Tibial nerve (tissue), 4 donors: Measurements from ENCODE around the gene GOLGB1. TPM values are rescaled to one million over a fixed set of nuclear protein-coding genes. Genes with fewer than 3 reads are reported as not detected.

Experiments used
- DNase-seq, 2 donors: peaks; one replicate each; pipeline ENCODE4 v3.0.0-alpha.2; 2019; ENCODE audit warnings: low spot score in 2 of 2
- H3K27ac ChIP-seq, 4 donors: fragments of 200-600 bp; sonication (generic) in 3 of 4; one replicate each; pipeline ENCODE4 v1.5.1; 2017 to 2019; ENCODE audit warnings: mild to moderate bottlenecking in 1 of 4
- H3K27me3 ChIP-seq, 2 donors: fragments of 200-600 bp; sonication (generic) in 1 of 2; one replicate each; pipeline versions ENCODE4 v1.5.1 to v1.6.0; 2017 to 2019
- H3K36me3 ChIP-seq, 3 donors: fragments of 200-600 bp; sonication (generic); one replicate each; pipeline ENCODE4 v1.5.1; 2018 to 2019
- H3K4me1 ChIP-seq, 4 donors: fragments of 200-600 bp; sonication (generic) in 3 of 4; one replicate each; pipeline ENCODE4 v1.5.1; 2017 to 2019
- H3K4me3 ChIP-seq, 4 donors: fragments of 200-600 bp; sonication (generic) in 3 of 4; one replicate each; pipeline ENCODE4 v1.5.1; 2017 to 2019; ENCODE audit warnings: mild to moderate bottlenecking in 1 of 4, moderate library complexity in 1 of 4
- H3K9me3 ChIP-seq, 4 donors: fragments of 200-600 bp; sonication (generic) in 3 of 4; one replicate each; pipeline ENCODE4 v1.5.1; 2017 to 2019
- EP300 ChIP-seq, 2 donors: sonication (generic); formaldehyde crosslinking; IDR thresholded peaks; one replicate each; pipeline ENCODE4 v1.6.1; 2017; ENCODE audit warnings: antibody characterized with exemption in 2 of 2, mild to moderate bottlenecking in 1 of 2
- POLR2A ChIP-seq, 2 donors: fragments of 450-650 bp; IDR thresholded peaks; one replicate each; pipeline ENCODE4 v1.6.1; 2017; ENCODE audit warnings: antibody characterized with exemption in 2 of 2, mild to moderate bottlenecking in 2 of 2, moderate library complexity in 2 of 2
- WGBS, 2 donors: methylation state at CpG; one replicate each; pipeline ENCODE4 v1.1.5; 2018; 5-methylcytosine and 5-hydroxymethylcytosine counted together
- total RNA-seq, 4 donors: library from RNA; depleted of rRNA; stranded (reverse); fragments of >200 nt; gene quantifications; one replicate each; pipeline ENCODE4 v1.1.0, GENCODE V29; 2016
- TF ChIP-seq, protein P1 (sequence below), 5 experiments: fragments of 200-600 bp in 3 of 5; fragments of 450-650 bp in 2 of 5; sonication (generic) in 3 of 5; IDR thresholded peaks; one replicate each; pipeline ENCODE4 v1.5.1; 2016 to 2019; ENCODE audit warnings: antibody characterized with exemption in 5 of 5, mild to moderate bottlenecking in 3 of 5, moderate library complexity in 2 of 5

The GOLGB1 gene
- total RNA-seq, 4 donors from 2014 or later = 54.0 to 70.6 (median 60.1) TPM

GRCh38 chr3:121660356-121661171 is 89.0 kb downstream of the GOLGB1 start, which contains the start of gene HCLS1:
Gene HCLS1, minus strand, starts transcription at chr3:121660903. Its CDS starts 2,556 bp downstream, at chr3:121658347.
- no peaks in the 10 kb centered on the region for H3K27me3 ChIP-seq
- DNase-seq = peak; percentile 19 to 41
- H3K36me3 ChIP-seq = peaks cover 0 to 40% (median 4%) of the 10 kb centered on the region in 3 donors
- no peaks in the 10 kb centered on the region for H3K9me3 ChIP-seq
- 64 to 72% methylated on average over 9 of the region's 9 CpGs for WGBS, 2 donors
- peak within 1 kb of the TSS in 3 of 4 donors; percentile 65 to 85 (median 71) for H3K27ac ChIP-seq
- H3K4me1 ChIP-seq = peaks cover 0 to 10% (median 0%) of the 10 kb centered on the region in 4 donors
- peak in 1 of 2 donors; percentile 30 for TF ChIP-seq POLR2A (IDR thresholded peaks at IDR 0.05)
- TF ChIP-seq, protein P1, sequence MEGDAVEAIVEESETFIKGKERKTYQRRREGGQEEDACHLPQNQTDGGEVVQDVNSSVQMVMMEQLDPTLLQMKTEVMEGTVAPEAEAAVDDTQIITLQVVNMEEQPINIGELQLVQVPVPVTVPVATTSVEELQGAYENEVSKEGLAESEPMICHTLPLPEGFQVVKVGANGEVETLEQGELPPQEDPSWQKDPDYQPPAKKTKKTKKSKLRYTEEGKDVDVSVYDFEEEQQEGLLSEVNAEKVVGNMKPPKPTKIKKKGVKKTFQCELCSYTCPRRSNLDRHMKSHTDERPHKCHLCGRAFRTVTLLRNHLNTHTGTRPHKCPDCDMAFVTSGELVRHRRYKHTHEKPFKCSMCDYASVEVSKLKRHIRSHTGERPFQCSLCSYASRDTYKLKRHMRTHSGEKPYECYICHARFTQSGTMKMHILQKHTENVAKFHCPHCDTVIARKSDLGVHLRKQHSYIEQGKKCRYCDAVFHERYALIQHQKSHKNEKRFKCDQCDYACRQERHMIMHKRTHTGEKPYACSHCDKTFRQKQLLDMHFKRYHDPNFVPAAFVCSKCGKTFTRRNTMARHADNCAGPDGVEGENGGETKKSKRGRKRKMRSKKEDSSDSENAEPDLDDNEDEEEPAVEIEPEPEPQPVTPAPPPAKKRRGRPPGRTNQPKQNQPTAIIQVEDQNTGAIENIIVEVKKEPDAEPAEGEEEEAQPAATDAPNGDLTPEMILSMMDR (IDR thresholded peaks at IDR 0.05) = no peak
- peak in 1 of 2 donors; percentile 66 for TF ChIP-seq EP300 (IDR thresholded peaks at IDR 0.05)
- peak within 1 kb of the TSS in 3 of 4 donors; percentile 7 to 50 (median 41) for H3K4me3 ChIP-seq

DNA sequence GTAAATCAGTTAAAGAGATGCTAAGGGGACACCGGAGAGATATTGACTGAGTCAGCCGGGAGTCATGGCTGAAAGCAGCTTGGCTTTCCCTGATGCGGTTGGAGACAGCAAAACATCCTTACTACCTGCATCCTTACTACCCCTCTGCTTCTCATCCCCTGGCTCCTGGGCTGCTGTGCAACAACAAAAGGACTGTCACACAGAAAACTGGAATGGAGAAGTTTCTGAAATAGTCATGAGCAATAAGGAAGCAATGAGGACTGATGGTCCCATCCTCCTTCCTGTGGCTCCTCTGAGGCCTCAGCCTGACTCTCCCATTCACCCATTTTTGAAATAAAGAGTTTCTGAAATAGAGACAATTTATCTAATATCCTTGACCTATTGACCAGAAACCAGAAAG is 90.0 kb downstream of the GOLGB1 start:
- Histone ChIP-seq H3K27ac (peak overlapping the region in 2 of 4 donors; percentile 65 to 85), H3K9me3 (no peaks in the 10 kb centered on the region), H3K4me3 (peak overlapping the region in 2 of 4 donors; percentile 41 to 50), H3K36me3 (peaks cover 0 to 30% (median 4%) of the 10 kb centered on the region in 3 donors), H3K27me3 (no peaks in the 10 kb centered on the region), H3K4me1 (peaks cover 0 to 10% (median 0%) of the 10 kb centered on the region in 4 donors)
- TF ChIP-seq POLR2A (IDR thresholded peaks at IDR 0.05) (no peak), EP300 (IDR thresholded peaks at IDR 0.05) (peak in 1 of 2 donors; percentile 6)
- DNase-seq = no peak
- WGBS, 2 donors = 94 to 96% methylated on average over 3 of the region's 3 CpGs

DNA sequence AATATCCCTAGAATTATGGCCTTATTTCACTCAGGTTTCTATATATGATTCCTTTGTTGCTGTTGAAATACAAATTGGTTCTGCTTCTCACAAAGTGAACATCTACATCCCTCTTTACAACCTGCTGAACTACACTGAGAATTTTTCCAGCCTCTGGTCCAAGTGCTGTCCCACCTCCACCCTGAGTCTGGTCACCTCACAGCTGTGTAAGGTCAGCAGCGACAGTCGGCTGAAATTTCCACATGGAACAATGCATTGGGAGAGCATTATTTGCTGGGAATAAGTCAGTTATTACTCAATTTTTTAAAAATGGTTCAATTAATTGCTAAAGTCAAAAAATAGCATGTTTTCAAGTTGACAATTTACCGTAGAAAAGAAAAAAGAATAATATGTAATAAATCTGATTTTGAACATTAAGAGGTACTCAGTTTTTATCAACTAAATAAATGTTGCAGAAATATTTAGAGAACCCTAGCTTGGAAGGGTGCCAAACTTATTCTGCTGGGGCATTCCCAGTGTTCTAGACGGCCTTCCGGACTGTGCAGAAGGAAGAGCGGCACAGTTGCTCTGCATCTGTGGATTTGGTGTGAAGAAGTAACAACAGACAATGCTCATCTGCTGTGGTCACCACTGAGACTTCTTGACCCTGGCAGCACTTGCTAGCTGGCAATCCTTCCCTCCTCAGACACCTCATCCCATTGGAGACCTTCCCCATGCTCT is 90.7 kb downstream of the GOLGB1 start:
- Histone ChIP-seq H3K27me3 (no peaks in the 10 kb centered on the region), H3K27ac (no peak overlapping the region), H3K9me3 (no peaks in the 10 kb centered on the region), H3K4me1 (peaks cover 0 to 10% (median 0%) of the 10 kb centered on the region in 4 donors), H3K4me3 (peak overlapping the region in 2 of 4 donors; percentile 4 to 41), H3K36me3 (peaks cover 0 to 23% (median 4%) of the 10 kb centered on the region in 3 donors)
- TF ChIP-seq, protein P1 (IDR thresholded peaks at IDR 0.05) = no peak
- TF ChIP-seq EP300 (IDR thresholded peaks at IDR 0.05) = no peak
- no peak for TF ChIP-seq POLR2A (IDR thresholded peaks at IDR 0.05)
- WGBS, 2 donors = 59 to 71% methylated on average over 6 of the region's 6 CpGs
- DNase-seq = no peak

DNA sequence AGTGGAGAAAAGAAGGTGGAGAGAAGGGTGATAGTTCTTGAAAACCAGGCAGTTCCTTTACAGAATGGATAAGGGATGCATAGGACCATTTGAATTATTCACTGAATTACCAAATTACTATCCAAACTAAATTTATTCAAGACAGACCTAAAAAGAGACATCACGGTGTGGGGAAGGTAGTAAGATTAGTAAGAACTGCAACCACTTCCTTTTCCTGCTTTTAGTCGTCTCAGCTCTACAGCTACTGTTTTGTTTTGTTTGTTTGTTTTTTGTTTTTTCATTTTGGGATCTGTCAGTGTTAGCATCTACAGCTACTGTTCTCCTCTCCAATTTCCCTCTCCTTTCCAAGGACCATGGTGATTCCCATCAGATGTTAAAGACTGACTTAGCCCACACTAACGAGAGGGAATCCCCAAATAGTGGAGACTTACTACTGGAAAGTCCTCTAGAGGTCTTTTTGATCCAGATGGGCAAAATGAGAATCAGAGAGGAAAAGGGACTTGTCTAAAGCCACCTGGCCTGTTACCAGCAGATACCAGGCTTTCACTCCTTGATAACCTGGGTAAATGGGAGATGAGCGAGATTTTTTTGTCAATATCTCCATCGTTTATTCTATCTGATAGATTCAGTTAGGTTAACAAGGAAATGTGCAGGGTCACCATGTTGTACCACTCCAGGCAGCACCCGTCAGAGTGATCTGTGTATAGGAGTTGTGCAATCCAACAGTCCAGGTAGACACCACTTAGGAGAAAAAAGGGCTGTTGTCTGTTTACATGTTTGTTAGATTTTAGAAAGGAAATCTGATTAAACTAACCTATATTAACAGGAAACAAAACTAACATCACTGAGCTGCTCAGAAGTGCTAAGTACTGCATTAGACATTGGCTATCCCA is 94.8 kb downstream of the GOLGB1 start:
- H3K27ac ChIP-seq = no peak overlapping the region
- WGBS, 2 donors = 76 to 82% methylated on average over 6 of the region's 6 CpGs
- peaks cover 0 to 7% (median 0%) of the 10 kb centered on the region in 4 donors for H3K4me1 ChIP-seq
- no peaks in the 10 kb centered on the region for H3K9me3 ChIP-seq
- no peak overlapping the region for H3K4me3 ChIP-seq
- TF ChIP-seq POLR2A (IDR thresholded peaks at IDR 0.05) = no peak
- TF ChIP-seq, protein P1 (IDR thresholded peaks at IDR 0.05) = no peak
- TF ChIP-seq EP300 (IDR thresholded peaks at IDR 0.05) = no peak
- peaks cover 0 to 5% (median 4%) of the 10 kb centered on the region in 3 donors for H3K36me3 ChIP-seq
- DNase-seq = no peak
- H3K27me3 ChIP-seq = no peaks in the 10 kb centered on the region

- no peak overlapping the region for H3K27ac ChIP-seq
- H3K9me3 ChIP-seq = no peaks in the 10 kb centered on the region
- no peaks in the 10 kb centered on the region for H3K27me3 ChIP-seq
- no peak for DNase-seq
- H3K4me1 ChIP-seq = no peaks in the 10 kb centered on the region
- no peak overlapping the region for H3K4me3 ChIP-seq
- TF ChIP-seq EP300 (IDR thresholded peaks at IDR 0.05) (no peak), POLR2A (IDR thresholded peaks at IDR 0.05) (no peak)
- TF ChIP-seq, protein P1 (IDR thresholded peaks at IDR 0.05) = no peak
- H3K36me3 ChIP-seq = peaks cover 0 to 5% (median 0%) of the 10 kb centered on the region in 3 donors
These were observed 97.9 kb downstream of the GOLGB1 start for GRCh38 chr3:121651684-121652083.
